HEK293 (cell line): ENCODE measurements around the gene TEF.
A peak's percentile ranks its signal among the peaks of the same experiment; 100 is the strongest.

ENCODE experiments used
- CTCF ChIA-PET: fragments of 350-600 bp; formaldehyde crosslinking; extraction: SDS; loops from one replicate; lab custom pipeline; 2021; ENCODE audit warnings: antibody characterized with exemption; lab: Yijun Ruan, JAX
- POLR2A ChIA-PET: fragments of 300-600 bp; formaldehyde crosslinking; extraction: SDS; loops from one replicate; lab custom pipeline; 2020; ENCODE audit warnings: antibody characterized with exemption, inconsistent platforms; lab: Yijun Ruan, JAX
- H3K27ac ChIP-seq: fragments of 200-500 bp; sonication (Bioruptor generic); 2 replicates; pipeline ENCODE4 v1.5.1; 2014; ENCODE audit warnings: low read depth, low read length, control low read depth, inconsistent platforms; ENCODE audit errors: extremely low read depth
- H3K36me3 ChIP-seq, 2 experiments: fragments of 200-500 bp in 1 of 2; sonication (Bioruptor generic) in 1 of 2; 1 replicate in 1 of 2; 2 replicates in 1 of 2; pipeline ENCODE4 v1.5.1; 2014 to 2017; ENCODE audit warnings: inconsistent platforms in 2 of 2, low read length in 2 of 2; ENCODE audit not compliant: control insufficient read depth in 2 of 2, insufficient read depth in 1 of 2
- H3K4me1 ChIP-seq: fragments of 200-500 bp; sonication (Bioruptor generic); 2 replicates; pipeline ENCODE4 v1.5.1; 2014; ENCODE audit warnings: mild to moderate bottlenecking, low read length, inconsistent platforms; ENCODE audit not compliant: control insufficient read depth, insufficient read depth
- H3K4me3 ChIP-seq: 2 replicates; pipeline ENCODE4 v1.5.1; 2011; ENCODE audit warnings: low read depth, mild to moderate bottlenecking, control low read depth, low read length, moderate library complexity
- H3K9me3 ChIP-seq: fragments of 200-500 bp; sonication (Bioruptor generic); 2 replicates; pipeline ENCODE4 v1.5.1; 2014; ENCODE audit warnings: low read depth, low read length, inconsistent platforms; ENCODE audit not compliant: control insufficient read depth, insufficient read depth
- FEZF1 ChIP-seq: fragments of 450-650 bp; formaldehyde crosslinking; IDR thresholded peaks from 2 replicates; pipeline ENCODE4 v1.5.1; 2016; ENCODE audit warnings: missing biosample characterization, missing genetic modification characterization
- PATZ1 ChIP-seq: fragments of 450-650 bp; formaldehyde crosslinking; IDR thresholded peaks from 2 replicates; pipeline ENCODE4 v1.5.1; 2016; ENCODE audit warnings: missing biosample characterization, missing genetic modification characterization
- SP7 ChIP-seq: fragments of 450-650 bp; formaldehyde crosslinking; IDR thresholded peaks from 2 replicates; pipeline ENCODE4 v1.5.1; 2016; ENCODE audit warnings: missing biosample characterization, missing genetic modification characterization
- TSHZ1 ChIP-seq: fragments of 450-650 bp; formaldehyde crosslinking; IDR thresholded peaks from 2 replicates; pipeline ENCODE4 v1.5.1; 2016; ENCODE audit warnings: missing biosample characterization, missing genetic modification characterization, borderline replicate concordance
- ZBTB6 ChIP-seq: fragments of 450-650 bp; formaldehyde crosslinking; IDR thresholded peaks from 2 replicates; pipeline ENCODE4 v1.5.1; 2017; ENCODE audit warnings: missing biosample characterization, missing genetic modification characterization
- ZNF155 ChIP-seq: fragments of 450-650 bp; formaldehyde crosslinking; IDR thresholded peaks from 2 replicates; pipeline ENCODE4 v1.5.1; 2016; ENCODE audit warnings: missing biosample characterization, missing genetic modification characterization
- ZNF169 ChIP-seq: fragments of 450-650 bp; formaldehyde crosslinking; IDR thresholded peaks from 2 replicates; pipeline ENCODE4 v1.5.1; 2016; ENCODE audit warnings: missing biosample characterization, missing genetic modification characterization
- ZNF280C ChIP-seq: fragments of 450-650 bp; formaldehyde crosslinking; IDR thresholded peaks from 2 replicates; pipeline ENCODE4 v1.5.1; 2016; ENCODE audit warnings: missing biosample characterization, missing genetic modification characterization
- ZNF324 ChIP-seq: fragments of 450-650 bp; formaldehyde crosslinking; IDR thresholded peaks from 2 replicates; pipeline ENCODE4 v1.5.1; 2016; ENCODE audit warnings: missing biosample characterization, missing genetic modification characterization
- ZNF473 ChIP-seq: fragments of 450-650 bp; formaldehyde crosslinking; IDR thresholded peaks from 2 replicates; pipeline ENCODE4 v1.5.1; 2017; ENCODE audit warnings: missing biosample characterization, missing genetic modification characterization
- ZNF529 ChIP-seq: fragments of 450-650 bp; formaldehyde crosslinking; IDR thresholded peaks from 2 replicates; pipeline ENCODE4 v1.5.1; 2017; ENCODE audit warnings: missing genetic modification characterization, missing biosample characterization; ENCODE audit not compliant: insufficient replicate concordance
- ZNF555 ChIP-seq: fragments of 450-650 bp; formaldehyde crosslinking; conservative IDR thresholded peaks from 2 replicates; pipeline ENCODE4 v1.5.1; 2017; ENCODE audit warnings: missing biosample characterization, mild to moderate bottlenecking, missing genetic modification characterization, inconsistent platforms
- ZNF571 ChIP-seq: fragments of 450-650 bp; formaldehyde crosslinking; IDR thresholded peaks from 2 replicates; pipeline ENCODE4 v1.5.0; 2017; ENCODE audit warnings: missing biosample characterization, missing genetic modification characterization
- ZNF600 ChIP-seq: fragments of 450-650 bp; formaldehyde crosslinking; IDR thresholded peaks from 2 replicates; pipeline ENCODE4 v1.5.1; 2016; ENCODE audit warnings: missing biosample characterization, missing genetic modification characterization
- ZNF670 ChIP-seq: fragments of 450-650 bp; formaldehyde crosslinking; IDR thresholded peaks from 2 replicates; pipeline ENCODE4 v1.5.1; 2016; ENCODE audit warnings: missing biosample characterization, missing genetic modification characterization, low read depth
- TF ChIP-seq, protein P1 (sequence below): fragments of 450-650 bp; formaldehyde crosslinking; IDR thresholded peaks from 2 replicates; pipeline ENCODE4 v1.5.1; 2017; ENCODE audit warnings: missing biosample characterization, missing genetic modification characterization
- TF ChIP-seq, protein P2 (sequence below): fragments of 450-650 bp; formaldehyde crosslinking; IDR thresholded peaks from 2 replicates; pipeline ENCODE4 v1.5.1; 2016; ENCODE audit warnings: missing biosample characterization, missing genetic modification characterization

TEF gene

GRCh38 chr22:41442240-41442792 is 60.6 kb downstream of the TEF start:
- CTCF ChIA-PET = interaction anchor here (0.6 to 5.3 kb wide), 4 partner anchors 23 to 76 kb away, joined by 3 to 33 read pairs (median 10); no protein-coding TSS in a partner anchor
- Histone ChIP-seq H3K27ac (peak overlapping the region; percentile 34; the same call in 1 of the 2 replicates), H3K9me3 (no peaks in the 10 kb centered on the region), H3K4me1 (peaks cover 3% of the 10 kb centered on the region), H3K36me3 (peaks cover 14 to 65% of the 10 kb centered on the region in 2 experiments), H3K4me3 (no peak overlapping the region)
- TF ChIP-seq SP7 (tag by site-specific recombination) (no peak), ZNF600 (tag by site-specific recombination) (no peak), PATZ1 (no peak), ZBTB6 (no peak), ZNF555 (tag by site-specific recombination) (no peak), ZNF280C (tag by site-specific recombination) (no peak), ZNF473 (tag by site-specific recombination) (no peak), ZNF571 (tag by site-specific recombination) (no peak), ZNF529 (tag by site-specific recombination) (no peak), FEZF1 (tag by site-specific recombination) (no peak), ZNF324 (tag by site-specific recombination) (no peak), ZNF155 (no peak), ZNF670 (no peak), TSHZ1 (tag by site-specific recombination) (no peak), ZNF169 (no peak)
- TF ChIP-seq, protein P1, sequence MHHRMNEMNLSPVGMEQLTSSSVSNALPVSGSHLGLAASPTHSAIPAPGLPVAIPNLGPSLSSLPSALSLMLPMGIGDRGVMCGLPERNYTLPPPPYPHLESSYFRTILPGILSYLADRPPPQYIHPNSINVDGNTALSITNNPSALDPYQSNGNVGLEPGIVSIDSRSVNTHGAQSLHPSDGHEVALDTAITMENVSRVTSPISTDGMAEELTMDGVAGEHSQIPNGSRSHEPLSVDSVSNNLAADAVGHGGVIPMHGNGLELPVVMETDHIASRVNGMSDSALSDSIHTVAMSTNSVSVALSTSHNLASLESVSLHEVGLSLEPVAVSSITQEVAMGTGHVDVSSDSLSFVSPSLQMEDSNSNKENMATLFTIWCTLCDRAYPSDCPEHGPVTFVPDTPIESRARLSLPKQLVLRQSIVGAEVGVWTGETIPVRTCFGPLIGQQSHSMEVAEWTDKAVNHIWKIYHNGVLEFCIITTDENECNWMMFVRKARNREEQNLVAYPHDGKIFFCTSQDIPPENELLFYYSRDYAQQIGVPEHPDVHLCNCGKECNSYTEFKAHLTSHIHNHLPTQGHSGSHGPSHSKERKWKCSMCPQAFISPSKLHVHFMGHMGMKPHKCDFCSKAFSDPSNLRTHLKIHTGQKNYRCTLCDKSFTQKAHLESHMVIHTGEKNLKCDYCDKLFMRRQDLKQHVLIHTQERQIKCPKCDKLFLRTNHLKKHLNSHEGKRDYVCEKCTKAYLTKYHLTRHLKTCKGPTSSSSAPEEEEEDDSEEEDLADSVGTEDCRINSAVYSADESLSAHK (tag by site-specific recombination) = no peak
- TF ChIP-seq, protein P2, sequence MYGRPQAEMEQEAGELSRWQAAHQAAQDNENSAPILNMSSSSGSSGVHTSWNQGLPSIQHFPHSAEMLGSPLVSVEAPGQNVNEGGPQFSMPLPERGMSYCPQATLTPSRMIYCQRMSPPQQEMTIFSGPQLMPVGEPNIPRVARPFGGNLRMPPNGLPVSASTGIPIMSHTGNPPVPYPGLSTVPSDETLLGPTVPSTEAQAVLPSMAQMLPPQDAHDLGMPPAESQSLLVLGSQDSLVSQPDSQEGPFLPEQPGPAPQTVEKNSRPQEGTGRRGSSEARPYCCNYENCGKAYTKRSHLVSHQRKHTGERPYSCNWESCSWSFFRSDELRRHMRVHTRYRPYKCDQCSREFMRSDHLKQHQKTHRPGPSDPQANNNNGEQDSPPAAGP (tag by site-specific recombination) = no peak
- POLR2A ChIA-PET = interaction anchor here (0.5 to 8.3 kb wide), 5 partner anchors 14 to 394 kb away, joined by 3 to 214 read pairs (median 6); partner anchors contain the start of genes ACO2, PHF5A, RANGAP1 and TEF
